Immature natural killer cell (primary cell): ENCODE results near the gene RNF223. TPM values are rescaled to one million over a fixed set of nuclear protein-coding genes. Genes with fewer than 3 reads are reported as not detected.

ENCODE experiments used
- DNase-seq, 3 donors: peaks; one replicate each; pipeline ENCODE4 v3.0.0; 2022; ENCODE audit warnings: mixed read lengths in 1 of 3
- H3K27ac Mint-ChIP-seq, 6 donors: one replicate each; pipeline ENCODE4 v1.8.0; 2020; ENCODE audit warnings: mixed read lengths in 6 of 6, mild to moderate bottlenecking in 5 of 6, inconsistent platforms in 4 of 6, moderate library complexity in 3 of 6
- H3K27me3 Mint-ChIP-seq, 3 donors: one replicate each; pipeline ENCODE4 v1.8.0; 2020 to 2021; ENCODE audit warnings: low read depth in 3 of 3, mild to moderate bottlenecking in 3 of 3, mixed read lengths in 3 of 3, moderate library complexity in 3 of 3, inconsistent platforms in 1 of 3
- H3K36me3 Mint-ChIP-seq, 3 donors: one replicate each; pipeline ENCODE4 v1.8.0; 2020; ENCODE audit warnings: mixed read lengths in 3 of 3, inconsistent platforms in 2 of 3, mild to moderate bottlenecking in 2 of 3
- H3K4me1 Mint-ChIP-seq, 2 donors: one replicate each; pipeline ENCODE4 v1.8.0; 2020; ENCODE audit warnings: inconsistent platforms in 2 of 2, mild to moderate bottlenecking in 2 of 2, mixed read lengths in 2 of 2, moderate library complexity in 1 of 2
- H3K4me3 Mint-ChIP-seq, 5 donors: one replicate each; pipeline ENCODE4 v1.8.0; 2020; ENCODE audit warnings: mild to moderate bottlenecking in 5 of 5, mixed read lengths in 5 of 5, inconsistent platforms in 3 of 5, moderate library complexity in 3 of 5
- H3K9me3 Mint-ChIP-seq, 6 donors: one replicate each; pipeline ENCODE4 v1.8.0; 2020; ENCODE audit warnings: mild to moderate bottlenecking in 6 of 6, mixed read lengths in 6 of 6, inconsistent platforms in 4 of 6, moderate library complexity in 3 of 6
- polyA plus RNA-seq, 3 donors: library from polyadenylated mRNA; unstranded; fragments of 300-500 nt; fragmentation: Illumina TruSeq; gene quantifications; one replicate each; pipeline ENCODE4 v1.2.3, GENCODE V29; 2021

Gene RNF223
- not detected for polyA plus RNA-seq

GRCh38 chr1:1073743-1074587 is at the start of gene RNF223:
TSS of gene RNF223 (minus strand) at chr1:1074306. CDS start at chr1:1072566, 1,740 bp downstream.
- Mint-ChIP-seq H3K4me1 (no peaks in the 10 kb centered on the region), H3K9me3 (no peaks in the 10 kb centered on the region), H3K27me3 (peaks cover 2 to 8% (median 3%) of the 10 kb centered on the region in 3 donors), H3K4me3 (no peak within 1 kb of the TSS), H3K36me3 (no peaks in the 10 kb centered on the region), H3K27ac (no peak within 1 kb of the TSS)
- no peak for DNase-seq

DNA sequence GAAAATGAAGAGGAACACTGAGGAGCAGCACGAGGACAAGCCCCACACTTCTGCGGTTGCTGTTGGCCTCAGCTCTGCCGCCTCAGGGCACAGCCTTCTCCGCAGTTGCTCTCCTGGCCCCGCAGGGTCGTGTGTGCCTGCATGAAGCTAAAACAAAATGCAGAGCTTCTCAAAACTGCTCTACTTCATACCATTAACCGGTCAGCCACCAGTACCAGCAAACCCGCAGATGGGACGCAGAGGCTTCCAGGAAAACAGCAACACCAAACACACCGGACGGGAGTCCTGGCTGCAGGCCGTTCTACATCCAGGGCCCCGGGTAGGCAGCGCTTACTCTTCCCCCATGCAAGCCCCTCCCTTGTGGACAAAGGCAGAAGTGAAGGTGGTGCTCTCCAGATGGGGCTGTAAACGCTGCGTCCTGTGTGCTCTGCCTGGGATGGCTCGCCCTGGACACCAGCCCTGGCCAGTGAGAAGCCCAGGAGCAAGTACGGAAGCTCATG is 48.9 kb upstream of the RNF223 start:
- DNase-seq, result no peak
- H3K9me3 Mint-ChIP-seq, result no peaks in the 10 kb centered on the region
- H3K4me1 Mint-ChIP-seq, result peaks cover 8 to 10% of the 10 kb centered on the region in 2 donors
- peaks cover 4 to 10% (median 5%) of the 10 kb centered on the region in 3 donors for H3K27me3 Mint-ChIP-seq
- H3K4me3 Mint-ChIP-seq, result peak overlapping the region in 1 of 5 donors; percentile 60
- peak overlapping the region in 1 of 6 donors; percentile 67 for H3K27ac Mint-ChIP-seq
- H3K36me3 Mint-ChIP-seq, result no peaks in the 10 kb centered on the region

DNA sequence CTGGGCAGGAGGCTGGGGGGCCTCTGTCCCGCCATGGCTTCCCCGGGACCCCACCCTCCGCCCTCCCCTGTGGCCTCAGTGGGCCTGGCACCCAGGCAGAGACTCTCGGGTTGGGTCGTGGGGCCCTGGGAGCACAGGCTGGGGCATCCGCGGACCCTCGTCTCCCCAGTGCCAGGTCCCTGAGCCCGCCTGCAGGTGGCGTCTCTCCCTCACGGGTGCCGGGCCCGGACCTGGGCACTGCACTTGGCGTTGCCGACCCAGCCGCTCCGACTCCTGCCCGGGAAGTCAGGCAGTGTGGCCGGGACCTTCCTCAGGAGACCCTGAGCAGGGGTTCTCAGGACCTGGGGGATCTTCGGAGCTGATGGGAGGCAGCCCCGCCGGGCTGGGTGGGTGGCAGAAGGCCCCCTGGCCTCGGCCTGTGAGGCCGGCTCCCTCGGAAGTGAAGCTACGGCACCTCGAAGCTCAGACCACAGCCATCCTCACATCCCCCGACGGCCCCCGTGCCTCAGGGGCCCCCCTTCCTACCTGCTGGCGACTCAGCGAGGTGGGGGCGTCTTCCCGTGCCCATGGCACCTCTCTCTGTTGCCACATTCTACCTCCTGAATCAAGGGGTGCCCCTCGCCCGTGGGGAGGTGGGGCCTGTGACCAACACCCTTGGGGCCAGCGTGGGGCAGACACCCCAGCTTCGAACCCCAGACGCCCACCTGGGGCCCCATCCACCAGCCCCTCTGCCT is 48.1 kb upstream of the RNF223 start:
- Mint-ChIP-seq H3K27ac (peak overlapping the region in 1 of 6 donors; percentile 67), H3K9me3 (no peaks in the 10 kb centered on the region), H3K4me1 (peaks cover 8 to 10% of the 10 kb centered on the region in 2 donors), H3K36me3 (no peaks in the 10 kb centered on the region), H3K4me3 (peak overlapping the region in 3 of 5 donors; percentile 35 to 60 (median 53)), H3K27me3 (peaks cover 4 to 10% (median 5%) of the 10 kb centered on the region in 3 donors)
- peak; percentile 82 to 85 (median 83) for DNase-seq

DNA sequence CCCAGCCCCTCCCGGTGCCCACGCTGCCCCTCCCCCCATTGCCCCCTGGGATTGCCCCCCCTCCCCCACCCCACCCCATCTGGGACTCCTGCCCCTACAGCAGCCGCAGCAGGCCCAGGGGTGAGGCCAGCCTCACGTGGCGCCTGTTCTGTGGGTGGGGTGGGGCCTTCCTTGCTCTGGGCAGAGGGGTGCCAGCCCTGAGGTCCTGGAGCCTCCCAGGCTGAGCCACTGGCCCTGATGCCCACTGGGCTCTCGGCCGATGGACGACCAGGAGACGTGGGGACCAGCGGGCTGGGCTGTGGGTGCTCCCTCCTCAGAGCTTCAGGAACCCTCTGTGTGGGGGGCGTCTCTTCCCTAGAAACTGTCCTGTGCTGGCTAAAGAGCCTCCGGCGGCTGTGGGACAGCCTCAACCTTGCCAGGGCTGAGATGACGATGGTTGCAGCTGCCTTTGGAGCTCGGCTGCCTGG is 47.5 kb upstream of the RNF223 start:
- no peak for DNase-seq

DNA sequence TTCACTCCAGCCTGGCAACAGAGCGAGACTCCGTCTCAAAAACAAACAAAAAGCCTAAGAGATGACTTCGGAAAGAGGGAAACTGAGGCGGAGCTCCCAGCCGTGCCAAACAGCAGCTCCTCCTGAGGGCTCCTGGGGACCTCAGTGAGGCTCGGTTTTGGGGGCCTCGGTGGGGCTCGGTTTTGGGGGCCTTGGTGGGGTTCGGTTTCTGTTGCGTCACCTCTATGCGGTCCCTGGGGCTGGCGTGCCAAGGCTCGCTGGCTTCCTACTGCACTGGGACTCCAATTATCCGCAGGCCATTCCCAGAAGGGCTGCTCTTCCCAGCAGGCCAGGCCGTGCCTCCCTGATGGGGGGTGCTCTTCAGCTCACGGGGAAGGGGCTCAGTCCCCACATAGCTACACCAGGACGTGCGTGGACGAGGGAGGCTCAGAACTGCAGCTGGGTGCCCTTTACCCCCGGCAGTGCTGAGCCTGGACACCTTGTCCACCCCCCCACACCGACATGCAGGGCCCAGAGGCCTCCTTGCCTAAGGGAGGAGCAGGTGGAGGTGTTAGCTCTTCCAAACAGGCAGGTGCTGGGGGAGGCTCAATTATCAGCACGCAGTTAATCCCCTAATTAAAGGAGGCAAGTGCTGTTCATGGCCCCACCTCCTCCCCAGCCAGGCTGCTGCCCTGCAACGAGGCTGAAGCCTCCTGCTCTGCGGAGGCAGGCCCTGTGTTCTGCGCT is 46.9 kb upstream of the RNF223 start:
- H3K9me3 Mint-ChIP-seq, result no peaks in the 10 kb centered on the region
- no peak overlapping the region for H3K4me3 Mint-ChIP-seq
- H3K27ac Mint-ChIP-seq, result no peak overlapping the region
- H3K36me3 Mint-ChIP-seq, result no peaks in the 10 kb centered on the region
- DNase-seq, result no peak
- peaks cover 4 to 10% (median 5%) of the 10 kb centered on the region in 3 donors for H3K27me3 Mint-ChIP-seq
- H3K4me1 Mint-ChIP-seq, result peaks cover 8 to 10% of the 10 kb centered on the region in 2 donors

More for the DNA sequence above, 47.5 kb upstream of the RNF223 start:
- no peaks in the 10 kb centered on the region for H3K36me3 Mint-ChIP-seq
- H3K27me3 Mint-ChIP-seq, result peaks cover 4 to 10% (median 5%) of the 10 kb centered on the region in 3 donors
- H3K4me1 Mint-ChIP-seq, result peaks cover 8 to 10% of the 10 kb centered on the region in 2 donors
- H3K27ac Mint-ChIP-seq, result no peak overlapping the region
- no peaks in the 10 kb centered on the region for H3K9me3 Mint-ChIP-seq
- no peak overlapping the region for H3K4me3 Mint-ChIP-seq

GRCh38 chr1:1120096-1120495 is 46.0 kb upstream of the RNF223 start:
- Mint-ChIP-seq H3K9me3 (no peaks in the 10 kb centered on the region), H3K4me1 (peaks cover 9 to 10% of the 10 kb centered on the region in 2 donors), H3K4me3 (no peak overlapping the region), H3K27me3 (peaks cover 4 to 10% (median 5%) of the 10 kb centered on the region in 3 donors), H3K27ac (no peak overlapping the region), H3K36me3 (no peaks in the 10 kb centered on the region)
- no peak for DNase-seq

DNA sequence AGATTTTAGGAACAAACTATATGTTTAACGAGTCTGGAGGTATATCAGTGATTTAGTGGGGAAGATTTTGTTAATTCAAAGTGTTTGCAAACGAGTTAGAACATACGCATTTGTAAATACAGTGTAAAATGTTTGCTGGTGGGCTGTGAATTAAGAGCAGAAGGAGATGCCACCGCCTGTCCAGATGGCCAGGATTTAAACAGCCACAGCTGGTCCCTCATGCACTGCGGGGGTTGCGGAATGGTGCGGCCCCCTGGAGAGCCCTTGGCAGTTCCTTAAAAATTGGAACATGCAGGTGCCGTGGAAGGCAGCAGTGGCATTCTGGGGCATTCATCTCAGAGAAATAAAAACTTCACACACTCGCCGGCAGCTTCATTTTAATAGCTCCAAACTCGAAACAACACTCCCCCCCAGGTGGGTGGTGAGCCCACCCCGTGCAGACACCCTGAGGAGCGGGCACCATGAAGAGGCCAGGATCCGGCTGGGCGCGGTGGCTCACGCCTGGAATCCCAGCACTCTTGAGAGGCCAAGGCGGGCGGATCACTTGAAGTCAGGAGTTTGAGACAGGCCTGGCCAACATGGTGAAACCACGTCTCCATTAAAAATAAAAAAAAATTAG is 45.3 kb upstream of the RNF223 start:
- H3K9me3 Mint-ChIP-seq, result no peaks in the 10 kb centered on the region
- H3K27ac Mint-ChIP-seq, result no peak overlapping the region
- H3K36me3 Mint-ChIP-seq, result no peaks in the 10 kb centered on the region
- no peak for DNase-seq
- peaks cover 12 to 17% of the 10 kb centered on the region in 2 donors for H3K4me1 Mint-ChIP-seq
- H3K4me3 Mint-ChIP-seq, result no peak overlapping the region
- H3K27me3 Mint-ChIP-seq, result peaks cover 4 to 10% (median 5%) of the 10 kb centered on the region in 3 donors

GRCh38 chr1:1118876-1119220 is 44.7 kb upstream of the RNF223 start:
- Mint-ChIP-seq H3K4me1 (peaks cover 9 to 12% of the 10 kb centered on the region in 2 donors), H3K9me3 (no peaks in the 10 kb centered on the region), H3K27ac (no peak overlapping the region), H3K4me3 (no peak overlapping the region), H3K36me3 (no peaks in the 10 kb centered on the region), H3K27me3 (peaks cover 2 to 5% (median 3%) of the 10 kb centered on the region in 3 donors)
- DNase-seq, result no peak

GRCh38 chr1:1118011-1118875 is 44.1 kb upstream of the RNF223 start:
- no peak for DNase-seq
- Mint-ChIP-seq H3K27ac (no peak overlapping the region), H3K27me3 (peaks cover 0 to 3% (median 0%) of the 10 kb centered on the region in 3 donors), H3K9me3 (peaks cover 0 to 3% (median 0%) of the 10 kb centered on the region in 6 donors), H3K36me3 (peaks cover 0 to 3% (median 0%) of the 10 kb centered on the region in 3 donors), H3K4me3 (peak overlapping the region in 3 of 5 donors; percentile 7 to 29 (median 12)), H3K4me1 (peaks cover 4 to 8% of the 10 kb centered on the region in 2 donors)

DNA sequence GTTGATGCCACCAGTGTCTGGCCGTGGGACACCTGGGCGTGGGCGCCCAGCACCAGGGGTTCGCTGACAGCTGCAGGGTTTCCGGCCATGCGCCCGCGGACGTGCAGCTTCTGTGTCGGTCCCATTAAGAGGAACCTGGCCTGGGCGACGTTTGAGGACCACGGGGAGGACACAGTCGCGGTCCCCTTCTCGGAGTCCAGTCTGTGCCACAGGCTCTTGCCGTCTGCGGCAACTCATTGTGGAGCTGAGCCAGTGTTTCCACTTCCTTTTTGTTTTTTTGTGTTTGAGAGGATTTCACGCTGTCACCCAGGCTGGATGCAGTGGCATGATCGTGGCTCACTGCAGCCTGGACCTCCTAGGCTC is 43.3 kb upstream of the RNF223 start:
- peaks cover 4 to 7% of the 10 kb centered on the region in 2 donors for H3K4me1 Mint-ChIP-seq
- peaks cover 0 to 3% (median 0%) of the 10 kb centered on the region in 3 donors for H3K27me3 Mint-ChIP-seq
- peaks cover 0 to 5% (median 0%) of the 10 kb centered on the region in 3 donors for H3K36me3 Mint-ChIP-seq
- peaks cover 0 to 3% (median 0%) of the 10 kb centered on the region in 6 donors for H3K9me3 Mint-ChIP-seq
- H3K27ac Mint-ChIP-seq, result no peak overlapping the region
- peak overlapping the region; percentile 25 to 51 (median 39) for H3K4me3 Mint-ChIP-seq
- no peak for DNase-seq

- peaks cover 0 to 3% (median 0%) of the 10 kb centered on the region in 3 donors for H3K27me3 Mint-ChIP-seq
- peak overlapping the region; percentile 33 to 53 (median 39) for H3K4me3 Mint-ChIP-seq
Observed at GRCh38 chr1:1116701-1117468, 42.8 kb upstream of the RNF223 start.

More at GRCh38 chr1:1116701-1117468, 42.8 kb upstream of the RNF223 start:
- Mint-ChIP-seq H3K27ac (no peak overlapping the region), H3K4me1 (peaks cover 4 to 7% of the 10 kb centered on the region in 2 donors), H3K9me3 (peaks cover 0 to 3% (median 0%) of the 10 kb centered on the region in 6 donors), H3K36me3 (peaks cover 0 to 5% (median 0%) of the 10 kb centered on the region in 3 donors)
- DNase-seq, result peak in 1 of 3 donors; percentile 32
